GM12878 (cell line): Measurements from ENCODE around the gene PAXX. TPM values are rescaled to one million over a fixed set of nuclear protein-coding genes. Genes with fewer than 3 reads are reported as not detected.

Experiments used
- ATAC-seq: fragments of 200-7000 bp; cut with Tn5 transposase; 3 replicates; pipeline ENCODE4 v1.9.1; 2020; ENCODE audit warnings: mild to moderate bottlenecking, moderate library complexity
- BruUV-seq: library from RNA; stranded (reverse); fragments of 400-500 nt; replicated peaks from 2 replicates; lab custom pipeline; 2021; lab: Mats Ljungman, UMichigan
- CTCF ChIA-PET: fragments of 300-600 bp; sonication (Branson Sonifier 250); formaldehyde crosslinking; extraction: SDS; loops from one replicate; lab custom pipeline; 2021; ENCODE audit warnings: inconsistent platforms; lab: Yijun Ruan, JAX
- POLR2A ChIA-PET: fragments of 350-600 bp; formaldehyde crosslinking; extraction: SDS; loops from one replicate; lab custom pipeline; 2021; ENCODE audit warnings: inconsistent platforms; lab: Charles Lee
- RAD21 ChIA-PET: fragments of 300-600 bp; sonication (Branson Sonifier 250); formaldehyde crosslinking; loops from one replicate; lab custom pipeline; 2023; ENCODE audit warnings: antibody characterized with exemption; ENCODE audit not compliant: unreplicated experiment; lab: Charles Lee
- SMC1A ChIA-PET: fragments of 300-600 bp; sonication (Branson Sonifier 250); formaldehyde crosslinking; loops from one replicate; lab custom pipeline; 2023; ENCODE audit not compliant: unreplicated experiment, uncharacterized antibody; lab: Charles Lee
- DNase-seq: peaks from one replicate; pipeline ENCODE4 v3.0.0-alpha.2; 2011; ENCODE audit warnings: low read depth, low spot score
- FAIRE-seq: peaks from 3 replicates; lab custom pipeline; 2011; peaks lifted over from hg19 to GRCh38; lab: Jason Lieb, UNC
- H2AFZ ChIP-seq: 2 replicates; pipeline ENCODE4 v1.6.0; 2011; ENCODE audit warnings: low read depth, low read length, control low read depth; ENCODE audit not compliant: control insufficient read depth
- H3K27ac ChIP-seq: 2 replicates; pipeline ENCODE4 v1.5.1; 2011; ENCODE audit warnings: control low read depth; ENCODE audit not compliant: control insufficient read depth, insufficient read depth
- H3K27me3 ChIP-seq, 2 experiments: replicated peaks in 1 of 2; 2 replicates each; pipeline versions ENCODE4 v1.6.0 to v1.6.1; 2011; ENCODE audit warnings: low read length in 1 of 2; ENCODE audit not compliant: control insufficient read depth in 2 of 2, insufficient read depth in 2 of 2
- H3K36me3 ChIP-seq, 2 experiments: 2 replicates each; pipeline ENCODE4 v1.5.1; 2011; ENCODE audit warnings: low read length in 1 of 2; ENCODE audit not compliant: control insufficient read depth in 2 of 2, insufficient read depth in 2 of 2
- H3K4me1 ChIP-seq: 2 replicates; pipeline ENCODE4 v1.6.1; 2011; ENCODE audit warnings: mild to moderate bottlenecking, low read length, moderate library complexity, mixed read lengths; ENCODE audit not compliant: control insufficient read depth, insufficient read depth
- H3K4me2 ChIP-seq: 2 replicates; pipeline ENCODE4 v1.6.0; 2011; ENCODE audit warnings: control low read depth; ENCODE audit not compliant: control insufficient read depth, insufficient read depth
- H3K4me3 ChIP-seq: fragments of 200-600 bp; sonication (generic); 2 replicates; pipeline ENCODE4 v1.5.1; 2016
- H3K79me2 ChIP-seq: 2 replicates; pipeline ENCODE4 v1.6.0; 2011; ENCODE audit warnings: low read length; ENCODE audit not compliant: control insufficient read depth, insufficient read depth
- H3K9ac ChIP-seq: 2 replicates; pipeline ENCODE4 v1.8.0; 2011; ENCODE audit warnings: low read length, control low read depth, mixed read lengths; ENCODE audit not compliant: control insufficient read depth, insufficient read depth
- H3K9me3 ChIP-seq: replicated peaks from 3 replicates; pipeline ENCODE4 v1.5.1; 2011; ENCODE audit warnings: mild to moderate bottlenecking, low read length; ENCODE audit not compliant: control insufficient read depth, insufficient read depth
- H4K20me1 ChIP-seq: 2 replicates; pipeline ENCODE4 v1.6.0; 2011; ENCODE audit not compliant: control insufficient read depth, insufficient read depth
- BCL3 ChIP-seq: IDR thresholded peaks from 2 replicates; pipeline ENCODE4 v1.6.1; 2011; ENCODE audit warnings: borderline replicate concordance, low read depth, mild to moderate bottlenecking, moderate library complexity, low read length; ENCODE audit not compliant: insufficient read depth, poor library complexity, severe bottlenecking
- E2F4 ChIP-seq: IDR thresholded peaks from 2 replicates; pipeline ENCODE4 v1.6.1; 2012; ENCODE audit warnings: low read depth, low read length, improper control_type of control experiment
- ETV6 ChIP-seq, 2 experiments: fragments of 450-650 bp in 1 of 2; IDR thresholded peaks in 1 of 2; conservative IDR thresholded peaks in 1 of 2; 2 replicates each; pipeline ENCODE4 v1.6.1; 2014; ENCODE audit warnings: antibody characterized with exemption in 1 of 2, borderline replicate concordance in 1 of 2, low read depth in 1 of 2, mild to moderate bottlenecking in 1 of 2, moderate library complexity in 1 of 2
- FOXM1 ChIP-seq: IDR thresholded peaks from 2 replicates; pipeline ENCODE4 v1.6.1; 2012; ENCODE audit warnings: low read depth, mild to moderate bottlenecking, inconsistent platforms, low read length, moderate library complexity
- MTA3 ChIP-seq: IDR thresholded peaks from 2 replicates; pipeline ENCODE4 v1.6.1; 2012; ENCODE audit warnings: low read length, inconsistent platforms, borderline replicate concordance
- RAD21 ChIP-seq: IDR thresholded peaks from 2 replicates; pipeline ENCODE4 v1.6.1; 2011; ENCODE audit warnings: mild to moderate bottlenecking, low read depth, low read length, moderate library complexity; ENCODE audit not compliant: insufficient read depth
- RB1 ChIP-seq: fragments of 450-650 bp; formaldehyde crosslinking; IDR thresholded peaks from 2 replicates; pipeline ENCODE4 v1.6.1; 2017; ENCODE audit warnings: mild to moderate bottlenecking, borderline replicate concordance
- SKIL ChIP-seq: fragments of 450-650 bp; IDR thresholded peaks from 2 replicates; pipeline ENCODE4 v1.6.1; 2017; ENCODE audit warnings: mild to moderate bottlenecking, low read depth, inconsistent platforms; ENCODE audit not compliant: poor library complexity, severe bottlenecking
- SPI1 ChIP-seq: IDR thresholded peaks from 2 replicates; pipeline ENCODE4 v1.6.1; 2011; ENCODE audit warnings: low read depth, mild to moderate bottlenecking, low read length, moderate library complexity, borderline replicate concordance; ENCODE audit not compliant: insufficient read depth
- ZBTB40 ChIP-seq: fragments of 450-650 bp; IDR thresholded peaks from 2 replicates; pipeline ENCODE4 v1.6.1; 2016; ENCODE audit warnings: mild to moderate bottlenecking, moderate library complexity, borderline replicate concordance
- WGBS: methylation state at CpG from one replicate; pipeline ENCODE4 v1.1.6; 2016; ENCODE audit warnings: low lambda C conversion rate; ENCODE audit not compliant: insufficient replicate concordance, insufficient coverage; ENCODE audit errors: missing lambda C conversion rate; 5-methylcytosine and 5-hydroxymethylcytosine counted together
- in situ Hi-C: fragments of 300-500 bp; cut with MboI; formaldehyde crosslinking; loops from 9 replicates; pipeline ENCODE4 v1.14.3; 2018; ENCODE audit warnings: mixed read lengths
- intact Hi-C: fragments of 100-400 bp; cut with micrococcal nuclease; formaldehyde crosslinking; loops from one replicate; pipeline ENCODE4 v1.14.2; 2022; ENCODE audit not compliant: unreplicated experiment
- polyA plus RNA-seq, 11 experiments: library from polyadenylated mRNA; depleted of rRNA in 4 of 11; unstranded in 6 of 11; stranded (reverse) in 5 of 11; fragments of >200 nt; fragmentation: Nextera tagmentation in 4 of 11; fragmentation: Illumina TruSeq in 1 of 11; extraction: Ambion mirVana in 4 of 11; extraction: Trizol in 1 of 11; gene quantifications; 1 replicate in 1 of 11; 2 replicates in 10 of 11; pipeline versions ENCODE4 v1.2.1 to v1.2.3, GENCODE V29; 2011 to 2016; ENCODE audit warnings: inconsistent platforms in 2 of 11, missing spikeins in 2 of 11, low read depth in 1 of 11
- total RNA-seq, 4 experiments: library from RNA; depleted of rRNA in 3 of 4; stranded (reverse); fragments of >200 nt in 3 of 4; fragmentation: Illumina TruSeq in 1 of 4; extraction: Trizol in 1 of 4; gene quantifications; 2 replicates each; pipeline versions ENCODE4 v1.2.1 to v1.2.3, GENCODE V29; 2013 to 2021

The PAXX gene
- total and polyA plus RNA-seq, 10 of the 15 experiments (the other 5 are each of a cell fraction or from before 2014, with no cell fraction given) = 0.18 to 60.6 (median 29.5) TPM

DNA sequence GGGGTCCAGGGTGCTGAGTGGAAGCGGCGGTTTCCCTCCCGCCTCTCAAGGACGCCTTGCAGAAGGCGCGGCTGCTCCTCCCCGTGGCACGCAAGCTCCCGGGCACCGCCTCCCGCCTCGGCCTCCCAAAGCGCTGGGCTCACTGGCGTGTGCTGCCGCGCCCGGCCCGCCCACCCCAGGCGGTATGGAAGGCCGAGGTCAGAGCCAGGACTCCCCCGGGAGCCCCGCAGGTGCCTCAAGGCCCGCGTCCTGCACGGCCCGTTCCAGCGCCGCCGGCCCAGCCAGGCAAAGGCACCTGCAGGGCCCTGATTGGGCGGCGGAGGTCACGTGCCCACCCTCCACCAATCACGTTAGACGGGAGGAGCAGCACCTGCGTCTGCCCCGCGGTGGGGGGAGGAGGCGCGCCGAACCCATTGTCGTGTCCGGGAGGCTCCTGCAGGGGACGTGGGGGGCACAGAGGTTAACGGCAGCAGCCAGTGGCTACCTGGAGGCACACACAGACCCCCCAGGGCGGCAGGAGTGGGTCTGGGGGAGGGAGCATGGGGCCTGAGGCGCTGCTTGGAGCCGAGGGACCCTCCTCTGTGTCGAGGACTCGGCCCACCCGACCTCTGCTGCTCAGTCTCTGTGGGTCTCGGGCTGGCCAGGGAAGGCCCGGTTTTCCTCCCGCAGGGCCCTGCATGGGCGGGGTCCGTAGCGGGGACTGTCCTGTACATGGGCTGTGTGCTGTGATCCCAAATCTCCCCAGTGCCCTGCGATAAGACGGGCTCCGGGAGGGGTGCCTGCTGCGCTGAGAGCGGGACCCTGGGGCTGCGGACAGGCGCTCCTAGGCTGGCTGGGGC lies 42.2 kb upstream of the PAXX start:
- H3K27me3 ChIP-seq = no peaks in the 10 kb centered on the region
- H3K4me2 ChIP-seq = peak overlapping the region; percentile 98
- H3K27ac ChIP-seq = peak overlapping the region; percentile 53
- H3K79me2 ChIP-seq = no peaks in the 10 kb centered on the region
- H4K20me1 ChIP-seq = no peaks in the 10 kb centered on the region
- CTCF ChIA-PET = interaction anchor here (1.0 to 3.5 kb wide), 3 partner anchors 80 to 109 kb away, joined by 3 to 163 read pairs (median 65); partner anchors contain the start of genes ABCA2 and FUT7
- H3K4me3 ChIP-seq = peak overlapping the region; percentile 77
- no peaks in the 10 kb centered on the region for H3K9me3 ChIP-seq
- H3K9ac ChIP-seq = peak overlapping the region; percentile 78
- in situ Hi-C loops (loop anchor here (5.0 kb wide), 1 partner anchor 87 kb away; no protein-coding TSS in a partner anchor), intact Hi-C loops (loop anchor here (10.0 kb wide), 1 partner anchor 155 kb away; the partner anchor contains the start of genes CCDC183 and TMEM141)
- H3K36me3 ChIP-seq = no peaks in the 10 kb centered on the region
- peak; percentile 73 for DNase-seq
- WGBS = 9% methylated on average over 53 of the region's 63 CpGs
- POLR2A ChIA-PET = interaction anchor here (1.0 to 3.0 kb wide), 3 partner anchors 43 to 273 kb away, joined by 3 to 19 read pairs (median 3); partner anchors contain the start of gene PAXX
- ATAC-seq = peak; percentile 98
- RAD21 ChIA-PET = interaction anchor here (0.8 to 1.0 kb wide), 2 partner anchors 50 to 85 kb away, joined by 3 to 9 read pairs; no protein-coding TSS in a partner anchor
- H3K4me1 ChIP-seq = peaks cover 7% of the 10 kb centered on the region
- peak overlapping the region; percentile 97 for H2AFZ ChIP-seq
- FAIRE-seq = peak; percentile 97
- SMC1A ChIA-PET = interaction anchor here (1.0 to 1.5 kb wide), 3 partner anchors 79 to 85 kb away, joined by 4 to 8 read pairs (median 7); no protein-coding TSS in a partner anchor
- TSS peak; percentile 80 for BruUV-seq
- TF ChIP-seq SKIL = no peak
- no peak for TF ChIP-seq MTA3
- TF ChIP-seq RAD21 = no peak
- TF ChIP-seq E2F4 = no peak
- 0 out of 2 replicates have a peak, but pooled peaks have one; percentile 25 for TF ChIP-seq RB1
- no peak for TF ChIP-seq ETV6 (conservative IDR thresholded peaks at IDR 0.05 in 1 of 2, IDR thresholded peaks at IDR 0.05 in 1 of 2; ENCODE audit: borderline replicate concordance in 1 of 2, low read depth in 1 of 2)
- TF ChIP-seq SPI1 = no peak
- TF ChIP-seq FOXM1 = no peak
- no peak for TF ChIP-seq ZBTB40
- TF ChIP-seq BCL3 = no peak
